Caco-2 (cell line): Measurements from ENCODE around the gene FBH1. TPM values are rescaled to one million over a fixed set of nuclear protein-coding genes. Genes with fewer than 3 reads are reported as not detected.

Experiments used
- BruUV-seq: library from RNA; stranded (reverse); fragments of 400-500 nt; replicated peaks from 2 replicates; lab custom pipeline; 2021; lab: Mats Ljungman, UMichigan
- CTCF ChIA-PET: fragments of 300-600 bp; sonication (Branson Sonifier 250); formaldehyde crosslinking; loops from one replicate; lab custom pipeline; 2022; ENCODE audit warnings: antibody characterized with exemption; lab: Charles Lee
- POLR2A ChIA-PET: fragments of 300-600 bp; sonication (Branson Sonifier 250); formaldehyde crosslinking; loops from one replicate; lab custom pipeline; 2022; ENCODE audit warnings: antibody characterized with exemption; lab: Charles Lee
- DNase-seq, 2 experiments: peaks; one replicate each; pipeline versions ENCODE4 v3.0.0 to v3.0.0-alpha.2; 2020 to 2022
- H3K27me3 ChIP-seq: replicated peaks from 2 replicates; pipeline ENCODE4 v1.6.0; 2011; ENCODE audit warnings: low read length; ENCODE audit not compliant: control insufficient read depth, insufficient read depth
- H3K36me3 ChIP-seq: 2 replicates; pipeline ENCODE4 v1.5.1; 2011; ENCODE audit warnings: low read length; ENCODE audit not compliant: control insufficient read depth, insufficient read depth
- H3K4me1 ChIP-seq: fragments of 250-450 bp; sonication (Bioruptor Pico); 2 replicates; pipeline ENCODE4 v1.5.1; 2020; ENCODE audit warnings: mild to moderate bottlenecking
- H3K4me3 ChIP-seq: 2 replicates; pipeline ENCODE4 v1.5.1; 2011; ENCODE audit warnings: low read depth, mild to moderate bottlenecking, control low read depth, low read length
- H3K9me3 ChIP-seq: fragments of 250-450 bp; sonication (Bioruptor Pico); 2 replicates; pipeline ENCODE4 v1.5.1; 2020; ENCODE audit warnings: mild to moderate bottlenecking, moderate library complexity
- H3K27ac Mint-ChIP-seq: one replicate; pipeline ENCODE4 v1.8.0; 2022; ENCODE audit warnings: mixed read lengths; ENCODE audit not compliant: unreplicated experiment
- H3K27me3 Mint-ChIP-seq: one replicate; pipeline ENCODE4 v1.8.0; 2022; ENCODE audit warnings: mixed read lengths; ENCODE audit not compliant: insufficient read depth, unreplicated experiment
- H3K36me3 Mint-ChIP-seq: one replicate; pipeline ENCODE4 v1.8.0; 2022; ENCODE audit warnings: mild to moderate bottlenecking, mixed read lengths; ENCODE audit not compliant: insufficient read depth, unreplicated experiment
- H3K4me1 Mint-ChIP-seq: one replicate; pipeline ENCODE4 v1.8.0; 2022; ENCODE audit warnings: low read depth, mixed read lengths; ENCODE audit not compliant: unreplicated experiment
- H3K4me3 Mint-ChIP-seq: one replicate; pipeline ENCODE4 v1.8.0; 2022; ENCODE audit warnings: mild to moderate bottlenecking, moderate library complexity, mixed read lengths; ENCODE audit not compliant: unreplicated experiment
- H3K9me3 Mint-ChIP-seq: one replicate; pipeline ENCODE4 v1.8.0; 2022; ENCODE audit warnings: mixed read lengths; ENCODE audit not compliant: unreplicated experiment
- intact Hi-C: fragments of 100-400 bp; cut with micrococcal nuclease; formaldehyde crosslinking; loops from one replicate; pipeline ENCODE4 v1.10.0; 2022; ENCODE audit not compliant: unreplicated experiment
- total RNA-seq: library from RNA; stranded (reverse); gene quantifications from 2 replicates; pipeline ENCODE4 v1.2.3, GENCODE V29; 2022
- TF ChIP-seq, protein P1 (sequence below), 2 experiments: fragments of 200-600 bp in 1 of 2; IDR thresholded peaks; 1 replicate in 1 of 2; 2 replicates in 1 of 2; pipeline versions ENCODE4 v1.5.1 to v1.8.0; 2011 to 2022; ENCODE audit warnings: antibody characterized with exemption in 1 of 2, control low read depth in 1 of 2, inconsistent platforms in 1 of 2, low read depth in 1 of 2, low read length in 1 of 2, mild to moderate bottlenecking in 1 of 2, moderate library complexity in 1 of 2; ENCODE audit not compliant: insufficient read depth in 1 of 2, severe bottlenecking in 1 of 2, unreplicated experiment in 1 of 2

FBH1 gene
- total RNA-seq, 1 experiment from 2014 or later = 83.3 TPM

DNA sequence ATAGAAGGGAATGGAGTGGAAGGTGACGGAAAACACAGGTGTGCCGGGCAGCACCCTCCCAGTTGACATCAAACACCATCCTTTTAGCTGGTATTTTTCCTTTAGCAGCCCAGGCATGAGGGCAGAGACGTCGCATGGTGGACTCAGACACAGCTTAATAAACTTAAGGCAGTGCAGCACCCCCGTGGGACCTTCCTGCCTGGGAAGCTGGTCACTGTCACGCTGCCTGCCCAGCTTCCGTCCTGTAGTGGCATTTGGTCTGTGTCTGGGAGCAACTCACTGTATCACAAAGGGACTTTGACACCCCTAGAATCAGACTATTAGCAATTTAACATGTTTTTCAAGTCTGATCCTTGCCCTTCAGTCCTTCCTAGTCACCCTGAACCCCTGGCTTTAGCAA, 51.5 kb downstream of the FBH1 start:
- no peaks in the 10 kb centered on the region for H3K27me3 ChIP-seq
- BruUV-seq = no TSS peak
- no peak overlapping the region for H3K27ac Mint-ChIP-seq
- H3K4me1 Mint-ChIP-seq = peaks cover 6% of the 10 kb centered on the region
- no peak overlapping the region for H3K4me3 Mint-ChIP-seq
- H3K4me1 ChIP-seq = no peaks in the 10 kb centered on the region
- no peaks in the 10 kb centered on the region for H3K9me3 Mint-ChIP-seq
- TF ChIP-seq, protein P1, sequence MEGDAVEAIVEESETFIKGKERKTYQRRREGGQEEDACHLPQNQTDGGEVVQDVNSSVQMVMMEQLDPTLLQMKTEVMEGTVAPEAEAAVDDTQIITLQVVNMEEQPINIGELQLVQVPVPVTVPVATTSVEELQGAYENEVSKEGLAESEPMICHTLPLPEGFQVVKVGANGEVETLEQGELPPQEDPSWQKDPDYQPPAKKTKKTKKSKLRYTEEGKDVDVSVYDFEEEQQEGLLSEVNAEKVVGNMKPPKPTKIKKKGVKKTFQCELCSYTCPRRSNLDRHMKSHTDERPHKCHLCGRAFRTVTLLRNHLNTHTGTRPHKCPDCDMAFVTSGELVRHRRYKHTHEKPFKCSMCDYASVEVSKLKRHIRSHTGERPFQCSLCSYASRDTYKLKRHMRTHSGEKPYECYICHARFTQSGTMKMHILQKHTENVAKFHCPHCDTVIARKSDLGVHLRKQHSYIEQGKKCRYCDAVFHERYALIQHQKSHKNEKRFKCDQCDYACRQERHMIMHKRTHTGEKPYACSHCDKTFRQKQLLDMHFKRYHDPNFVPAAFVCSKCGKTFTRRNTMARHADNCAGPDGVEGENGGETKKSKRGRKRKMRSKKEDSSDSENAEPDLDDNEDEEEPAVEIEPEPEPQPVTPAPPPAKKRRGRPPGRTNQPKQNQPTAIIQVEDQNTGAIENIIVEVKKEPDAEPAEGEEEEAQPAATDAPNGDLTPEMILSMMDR (IDR thresholded peaks at IDR 0.05; ENCODE audit: insufficient read depth in 1 of 2, low read depth in 1 of 2, low read length in 1 of 2, severe bottlenecking in 1 of 2, unreplicated experiment in 1 of 2) = no peak
- ChIA-PET CTCF (interaction anchor here (0.9 kb wide), 1 partner anchor 20 kb away, joined by 4 read pairs; no protein-coding TSS in a partner anchor), POLR2A (no interaction called here)
- no peak for DNase-seq
- peaks cover 22% of the 10 kb centered on the region for H3K36me3 Mint-ChIP-seq
- intact Hi-C loops = no loop called here
- H3K4me3 ChIP-seq = no peak overlapping the region
- H3K27me3 Mint-ChIP-seq = no peaks in the 10 kb centered on the region
- peaks cover 2% of the 10 kb centered on the region; the same call in 1 of the 2 replicates for H3K36me3 ChIP-seq
- no peaks in the 10 kb centered on the region for H3K9me3 ChIP-seq

DNA sequence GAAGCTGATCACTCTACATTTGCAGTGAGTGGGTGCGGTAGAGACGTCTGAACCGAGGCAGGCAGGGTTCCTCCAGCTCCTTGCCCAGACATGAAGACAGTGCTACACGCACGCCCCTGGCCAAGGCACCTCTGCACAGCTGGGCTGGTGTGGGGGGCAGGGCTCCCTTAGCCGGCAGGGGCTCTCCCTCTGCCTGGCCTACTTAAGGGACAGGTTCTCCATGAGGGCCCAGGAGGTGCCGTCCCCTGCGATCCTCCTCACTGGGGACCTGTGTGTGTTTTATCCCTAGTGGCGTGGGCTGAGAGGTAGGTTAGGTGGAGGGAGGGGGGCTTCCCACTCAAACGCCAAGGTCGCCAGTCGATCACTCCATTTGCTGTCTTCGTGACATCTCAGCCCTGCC, 52.0 kb downstream of the FBH1 start:
- Mint-ChIP-seq H3K27me3 (no peaks in the 10 kb centered on the region), H3K9me3 (no peaks in the 10 kb centered on the region), H3K4me1 (peaks cover 6% of the 10 kb centered on the region), H3K4me3 (no peak overlapping the region), H3K27ac (no peak overlapping the region), H3K36me3 (peaks cover 18% of the 10 kb centered on the region)
- ChIA-PET POLR2A (no interaction called here), CTCF (interaction anchor here (0.9 kb wide), 1 partner anchor 19 kb away, joined by 4 read pairs; no protein-coding TSS in a partner anchor)
- Histone ChIP-seq H3K4me3 (no peak overlapping the region), H3K4me1 (no peaks in the 10 kb centered on the region), H3K36me3 (peaks cover 2% of the 10 kb centered on the region; the same call in 1 of the 2 replicates), H3K9me3 (no peaks in the 10 kb centered on the region), H3K27me3 (no peaks in the 10 kb centered on the region)
- no TSS peak for BruUV-seq
- intact Hi-C loops = no loop called here
- DNase-seq = no peak
- TF ChIP-seq, protein P1 (IDR thresholded peaks at IDR 0.05; ENCODE audit: insufficient read depth in 1 of 2, low read depth in 1 of 2, low read length in 1 of 2, severe bottlenecking in 1 of 2, unreplicated experiment in 1 of 2) = no peak

DNA sequence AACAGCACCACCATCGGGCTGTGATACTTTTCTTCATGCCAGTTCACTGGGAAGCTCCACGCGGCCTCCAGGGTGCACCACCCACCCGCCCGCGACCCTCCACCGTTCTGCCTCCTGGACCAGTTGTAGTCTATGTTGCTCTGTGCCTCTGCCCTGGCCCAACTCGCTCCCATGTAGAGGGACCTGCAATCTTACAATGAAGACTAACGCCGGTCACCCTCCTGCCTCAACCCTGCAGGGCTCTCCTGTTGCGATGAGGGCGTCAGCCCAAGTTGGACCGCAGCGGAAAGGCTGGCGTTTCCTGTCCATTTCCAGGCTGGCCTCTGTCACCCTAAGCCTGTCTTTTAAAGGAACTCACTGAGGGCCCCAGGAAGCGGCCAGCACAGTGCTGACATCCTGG, 52.4 kb downstream of the FBH1 start:
- Mint-ChIP-seq H3K4me1 (peaks cover 6% of the 10 kb centered on the region), H3K9me3 (no peaks in the 10 kb centered on the region), H3K4me3 (no peak overlapping the region), H3K27ac (no peak overlapping the region), H3K27me3 (no peaks in the 10 kb centered on the region), H3K36me3 (peaks cover 15% of the 10 kb centered on the region)
- peaks cover 1% of the 10 kb centered on the region; the same call in 1 of the 2 replicates for H3K36me3 ChIP-seq
- H3K4me3 ChIP-seq = no peak overlapping the region
- no peaks in the 10 kb centered on the region for H3K9me3 ChIP-seq
- no peak for DNase-seq
- CTCF ChIA-PET = interaction anchor here (0.9 kb wide), 1 partner anchor 19 kb away, joined by 4 read pairs; no protein-coding TSS in a partner anchor
- POLR2A ChIA-PET = no interaction called here
- no peaks in the 10 kb centered on the region for H3K27me3 ChIP-seq
- BruUV-seq = no TSS peak
- intact Hi-C loops = no loop called here
- TF ChIP-seq, protein P1 (IDR thresholded peaks at IDR 0.05; ENCODE audit: insufficient read depth in 1 of 2, low read depth in 1 of 2, low read length in 1 of 2, severe bottlenecking in 1 of 2, unreplicated experiment in 1 of 2) = no peak
- H3K4me1 ChIP-seq = no peaks in the 10 kb centered on the region
